Measurements from ENCODE around the gene ORM2.
A peak's percentile ranks its signal among the peaks of the same experiment; 100 is the strongest.
"Not testable (repeated sequence)": the region's sequence is repeated elsewhere in the genome, so short reads cannot be mapped to it uniquely, and the experiment has no call there.

ORM2 gene

DNA sequence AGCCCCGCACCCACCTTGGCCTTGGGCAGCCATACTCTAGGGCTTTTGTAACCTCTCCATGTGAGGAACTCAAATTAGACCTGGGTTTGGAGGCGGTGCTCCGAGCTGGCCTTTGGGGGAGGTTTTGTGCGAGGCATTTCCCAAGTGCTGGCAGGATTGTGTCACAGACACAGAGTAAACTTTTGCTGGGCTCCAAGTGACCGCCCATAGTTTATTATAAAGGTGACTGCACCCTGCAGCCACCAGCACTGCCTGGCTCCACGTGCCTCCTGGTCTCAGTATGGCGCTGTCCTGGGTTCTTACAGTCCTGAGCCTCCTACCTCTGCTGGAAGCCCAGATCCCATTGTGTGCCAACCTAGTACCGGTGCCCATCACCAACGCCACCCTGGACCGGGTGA is at the start of gene ORM2:
ORM2 (plus strand) TSS at position 245 of the 398 bp plus-strand sequence; CDS start at position 281, 36 bp downstream.
- not testable (repeated sequence) for DNase-seq (ENCODE audit: low spot score)

DNA sequence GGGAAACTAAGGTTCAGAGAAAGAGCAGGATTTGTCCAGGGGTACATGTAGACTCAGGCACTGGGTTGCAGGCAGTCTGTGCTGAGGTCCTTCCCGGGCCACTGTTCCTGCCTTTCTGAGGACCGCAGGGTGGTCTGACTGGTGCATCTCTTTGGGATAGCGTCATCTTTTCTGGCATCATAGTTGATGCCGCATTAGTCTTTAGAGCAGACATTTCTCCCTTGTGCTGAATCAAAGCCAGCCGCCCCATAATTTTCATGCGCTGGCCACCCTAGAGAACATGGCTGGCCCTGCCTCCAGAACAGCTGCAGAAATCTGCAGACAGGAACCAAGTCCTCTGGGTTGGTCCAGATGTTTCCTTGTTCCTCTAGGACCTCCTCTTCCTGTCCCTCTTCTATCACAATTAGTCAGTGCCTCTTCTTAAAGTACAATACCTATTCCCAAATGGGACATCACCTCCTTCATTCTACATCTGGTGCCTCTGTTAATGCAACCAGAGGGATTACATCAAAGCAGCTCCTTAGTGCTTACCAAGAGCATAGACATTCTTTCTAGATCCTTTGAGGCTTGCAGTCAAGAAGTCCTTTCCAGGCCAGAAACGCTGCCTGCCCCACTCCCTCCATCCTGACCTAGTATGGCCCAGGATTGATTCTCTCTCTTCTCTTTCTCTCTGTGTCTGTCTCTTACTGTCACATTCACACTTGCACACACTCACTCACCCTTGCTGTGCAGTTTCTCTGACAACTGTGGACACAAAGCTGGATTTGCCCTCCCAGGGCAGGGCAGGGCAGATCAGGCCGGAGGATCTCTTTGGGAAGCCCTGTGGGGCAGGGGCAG is 48.8 kb upstream of the ORM2 start:
- DNase-seq (ENCODE audit: low spot score), result peak; percentile 80

DNA sequence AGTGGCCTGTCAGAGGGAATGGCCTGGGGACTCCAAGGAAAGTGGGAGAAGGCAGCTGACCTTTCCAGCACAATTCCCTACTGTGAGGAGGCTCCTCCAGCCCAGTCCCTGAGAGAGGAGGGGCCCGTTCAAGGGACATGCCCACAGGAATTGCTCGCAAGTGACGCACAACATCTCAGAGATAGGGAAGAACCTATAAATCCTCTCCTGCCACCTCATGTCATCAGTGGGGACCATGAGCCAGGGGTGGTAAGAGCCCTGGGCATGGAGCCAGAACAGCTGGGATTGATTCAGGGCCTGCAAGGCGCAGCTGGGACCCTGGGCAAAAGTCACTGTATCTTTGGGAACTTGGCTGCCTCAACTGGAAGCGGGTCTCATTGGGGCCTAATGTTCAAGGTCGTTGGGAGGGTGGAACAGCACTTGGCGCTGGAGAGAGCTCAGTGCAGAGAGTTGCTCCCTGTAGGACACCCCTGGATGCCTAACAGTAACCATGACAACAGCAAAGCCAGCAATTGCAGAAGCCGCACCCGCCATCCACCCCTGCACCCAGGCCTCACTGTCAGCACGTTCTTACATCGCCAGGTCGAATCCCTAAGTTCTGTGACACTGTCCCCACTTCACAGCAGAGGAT is 48.1 kb upstream of the ORM2 start:
- peak; percentile 83 for DNase-seq (ENCODE audit: low spot score)

DNA sequence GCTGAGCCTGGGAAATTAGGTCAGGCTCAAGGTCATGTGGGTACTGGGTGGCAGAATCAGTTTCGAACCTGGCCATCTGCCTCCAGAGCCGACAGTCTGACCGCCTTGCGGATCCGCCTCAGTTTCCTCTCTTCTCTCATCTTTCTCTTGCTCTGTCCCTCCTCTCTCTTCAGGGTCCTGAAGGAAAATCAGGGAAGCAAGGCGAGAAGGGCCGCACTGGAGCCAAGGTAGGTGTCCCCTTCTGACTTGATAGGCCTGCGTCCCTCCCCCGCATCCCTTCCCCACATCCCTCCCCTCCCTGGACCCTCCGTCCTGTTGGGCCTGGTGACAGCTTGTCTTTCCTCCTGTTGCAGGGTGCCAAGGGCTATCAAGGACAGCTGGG is 47.6 kb upstream of the ORM2 start:
- DNase-seq (ENCODE audit: low spot score), result no peak

DNA sequence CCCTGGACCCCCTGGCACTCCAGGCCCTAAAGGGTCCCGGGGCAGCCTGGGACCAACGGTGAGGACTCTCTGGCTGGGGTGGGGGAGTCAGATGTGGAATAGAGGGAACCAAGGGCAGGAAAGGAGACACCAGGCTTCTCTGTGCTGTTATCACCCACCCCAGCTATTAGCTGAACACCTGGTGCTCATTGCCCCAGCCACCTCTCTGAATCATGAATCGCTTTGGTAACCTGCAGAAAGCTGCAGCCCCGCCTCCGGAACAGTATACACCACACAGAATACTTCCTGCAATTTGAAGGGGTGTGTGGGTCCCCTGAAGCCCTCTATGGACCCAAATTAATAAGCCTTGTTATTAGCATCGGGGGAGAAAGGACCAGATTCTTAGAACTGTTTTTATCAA is 47.2 kb upstream of the ORM2 start:
- no peak for DNase-seq (ENCODE audit: low spot score)

DNA sequence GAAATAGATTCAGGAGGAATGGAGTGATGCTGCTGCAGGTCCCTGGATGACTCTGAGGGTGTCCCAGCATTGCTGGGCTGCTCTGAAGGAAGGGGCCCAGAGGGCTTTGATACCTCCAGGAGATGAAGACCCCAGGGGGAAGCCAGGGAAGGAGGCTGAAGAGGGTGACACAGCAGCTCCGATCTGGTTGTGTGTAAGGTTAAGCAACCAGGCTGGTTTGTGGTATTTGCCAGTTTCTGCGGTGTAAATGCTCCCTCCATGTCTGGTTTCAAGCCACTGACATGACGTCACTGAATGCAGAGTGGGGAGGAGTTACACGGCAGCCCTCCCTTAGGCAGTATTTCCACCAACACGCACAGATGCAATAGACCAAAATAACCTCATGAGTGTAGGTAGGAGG is 46.7 kb upstream of the ORM2 start:
- peak; percentile 68 for DNase-seq (ENCODE audit: low spot score)

DNA sequence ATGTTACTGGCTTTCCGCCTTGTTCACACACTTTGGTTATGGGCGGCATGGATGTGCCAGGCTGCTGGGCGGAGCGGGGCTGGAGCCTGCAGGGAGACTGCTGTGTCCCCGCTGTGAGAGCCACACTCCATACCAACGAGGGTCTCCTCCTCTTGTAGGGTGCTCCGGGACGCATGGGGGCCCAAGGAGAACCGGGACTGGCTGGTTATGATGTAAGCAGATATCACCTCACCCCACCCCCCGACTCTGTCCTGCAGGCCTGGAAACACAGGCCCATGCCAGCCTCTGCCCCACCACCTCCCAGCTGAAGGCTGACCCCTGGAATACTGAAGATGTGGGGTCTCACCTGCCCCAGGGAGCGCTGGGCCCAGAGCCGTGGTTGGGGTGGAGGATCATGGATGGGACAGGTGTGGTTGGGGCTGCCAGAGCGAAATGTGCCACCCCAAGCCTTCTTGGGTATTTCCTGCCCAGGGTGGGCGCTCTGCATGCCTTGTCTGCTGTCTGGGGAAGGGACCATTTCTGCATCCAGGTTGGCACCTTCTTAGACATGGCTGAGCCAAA is 46.0 kb upstream of the ORM2 start:
- peak; percentile 59 for DNase-seq (ENCODE audit: low spot score)

DNA sequence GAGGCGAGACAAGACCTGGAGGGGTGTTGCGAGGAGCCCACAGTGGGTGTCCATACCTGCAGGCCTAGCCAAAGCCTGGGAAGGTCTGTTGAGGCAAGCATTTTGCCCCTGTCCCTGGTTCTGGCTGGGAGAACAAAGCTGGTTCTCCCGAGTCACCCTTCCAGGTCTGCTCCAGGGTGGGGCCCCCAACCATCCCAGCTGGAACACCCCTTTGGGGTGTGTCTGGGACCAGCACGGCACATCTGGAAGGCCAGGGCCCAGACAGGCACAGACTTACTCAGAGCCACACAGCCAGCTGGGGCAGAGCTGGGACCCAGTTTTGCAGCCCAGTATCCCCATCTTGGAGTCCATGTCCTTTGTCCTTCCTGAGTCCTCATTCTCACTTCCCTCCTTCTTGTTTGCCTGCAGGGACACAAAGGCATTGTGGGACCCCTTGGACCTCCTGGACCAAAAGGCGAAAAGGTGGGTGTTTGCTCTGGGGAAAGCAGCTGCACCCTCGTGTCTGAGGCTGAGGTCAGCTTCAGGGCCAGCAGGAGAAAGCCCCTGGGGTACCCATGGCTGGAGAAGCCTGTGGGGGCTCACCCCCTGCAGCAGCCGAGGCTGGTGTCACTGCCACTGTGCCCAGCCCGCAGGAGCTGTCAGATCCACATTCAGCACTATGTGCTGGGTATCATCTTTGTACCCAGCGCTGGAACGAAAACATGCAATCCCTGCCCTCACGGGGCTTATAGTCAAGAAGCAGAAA is 45.2 kb upstream of the ORM2 start:
- DNase-seq (ENCODE audit: low spot score), result peak; percentile 40

DNA sequence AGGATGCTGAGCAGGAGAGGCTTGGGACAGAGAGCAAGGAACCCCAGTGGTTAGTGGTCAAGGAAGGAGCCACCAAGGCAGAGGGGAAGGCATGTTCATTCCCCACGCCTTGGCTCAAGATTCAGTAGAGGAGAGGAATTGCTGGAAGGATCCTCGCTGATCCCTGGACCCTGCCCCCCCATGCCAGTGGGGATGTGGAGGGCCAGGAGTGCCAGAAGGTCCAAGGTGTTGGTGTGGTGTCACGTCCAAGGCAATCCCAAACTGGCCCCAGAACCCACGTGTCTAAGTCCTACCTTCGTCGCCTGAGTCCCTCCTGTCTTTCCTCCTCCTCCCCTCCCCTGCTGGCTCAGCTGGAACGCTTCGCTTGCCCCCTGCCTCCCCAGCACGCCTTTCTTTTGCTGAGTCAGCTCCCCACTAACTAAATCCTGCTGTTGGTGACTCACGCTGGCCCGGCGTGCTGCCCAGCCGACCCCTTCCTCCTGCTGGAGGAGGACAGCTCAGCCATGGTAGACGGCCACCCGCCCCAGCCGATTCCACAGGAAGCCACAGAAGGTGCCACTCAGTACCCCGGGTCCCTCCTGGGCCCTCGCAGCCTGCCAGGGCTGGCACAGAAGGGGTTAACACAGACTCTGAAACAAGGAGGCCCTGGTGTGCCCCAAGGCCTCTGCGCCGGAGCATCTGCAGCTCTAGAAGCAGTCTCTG is 44.4 kb upstream of the ORM2 start:
- peak; percentile 79 for DNase-seq (ENCODE audit: low spot score)

DNA sequence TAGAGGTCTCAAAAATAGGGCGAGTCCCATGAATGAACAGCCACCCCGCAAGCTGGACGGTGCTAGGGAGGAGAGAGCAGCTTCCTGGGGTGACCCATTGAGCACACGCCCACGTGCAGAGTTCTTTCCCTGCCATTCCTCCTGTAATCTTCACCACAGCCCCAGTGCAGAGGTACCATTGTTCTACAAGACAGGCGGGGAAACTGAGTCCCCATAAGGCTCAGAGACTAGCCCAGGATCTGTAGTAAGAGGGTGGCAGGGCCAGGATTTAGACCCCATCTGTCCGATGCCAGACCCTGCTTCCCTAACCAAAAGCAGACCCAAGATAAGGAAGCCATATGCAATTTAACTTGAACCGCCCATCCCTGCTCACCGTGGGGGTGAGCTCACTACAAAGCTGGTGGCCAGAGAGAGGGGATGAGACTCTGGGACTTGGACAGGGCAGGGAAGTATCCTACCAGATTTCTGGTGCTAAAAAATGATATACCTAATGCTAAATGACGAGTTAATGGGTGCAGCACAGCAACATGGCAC is 43.5 kb upstream of the ORM2 start:
- no peak for DNase-seq (ENCODE audit: low spot score)

DNA sequence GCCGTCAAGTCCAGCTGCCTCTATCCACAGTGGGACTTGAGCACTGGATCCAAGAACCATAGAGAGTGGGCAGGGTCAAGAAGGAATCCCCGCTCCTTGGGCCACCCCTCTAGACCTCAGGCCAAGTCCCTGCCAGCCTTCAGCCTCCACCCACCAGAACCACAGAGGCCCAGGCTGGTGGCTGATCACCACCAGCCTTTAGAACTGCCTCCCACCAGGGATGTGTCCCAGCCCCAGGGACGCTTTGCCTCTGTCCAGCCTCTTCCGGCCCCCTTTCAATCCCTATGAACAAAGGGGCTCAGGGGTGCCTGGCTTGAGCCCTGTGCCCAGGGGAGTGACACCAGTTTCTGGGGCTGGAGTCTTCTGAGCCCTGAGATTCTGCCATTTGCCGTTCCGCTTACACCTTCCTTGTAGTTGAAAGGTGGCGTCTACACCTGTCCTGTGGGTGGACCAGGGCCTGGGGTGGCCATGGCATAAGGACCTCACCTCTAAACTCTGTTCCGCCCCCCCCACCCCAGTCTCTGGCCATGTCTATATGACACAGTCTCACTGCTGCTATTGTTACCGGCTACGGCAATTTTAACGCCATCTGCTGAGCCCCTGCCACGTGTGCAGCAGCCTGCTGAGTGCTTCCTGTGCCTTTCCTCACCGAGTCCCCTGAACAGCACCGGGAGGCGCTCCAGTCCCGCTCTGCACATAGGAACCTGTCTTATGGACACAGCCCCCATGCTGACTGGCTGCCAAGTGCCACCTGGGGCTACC is 42.5 kb upstream of the ORM2 start:
- no peak for DNase-seq (ENCODE audit: low spot score)

DNA sequence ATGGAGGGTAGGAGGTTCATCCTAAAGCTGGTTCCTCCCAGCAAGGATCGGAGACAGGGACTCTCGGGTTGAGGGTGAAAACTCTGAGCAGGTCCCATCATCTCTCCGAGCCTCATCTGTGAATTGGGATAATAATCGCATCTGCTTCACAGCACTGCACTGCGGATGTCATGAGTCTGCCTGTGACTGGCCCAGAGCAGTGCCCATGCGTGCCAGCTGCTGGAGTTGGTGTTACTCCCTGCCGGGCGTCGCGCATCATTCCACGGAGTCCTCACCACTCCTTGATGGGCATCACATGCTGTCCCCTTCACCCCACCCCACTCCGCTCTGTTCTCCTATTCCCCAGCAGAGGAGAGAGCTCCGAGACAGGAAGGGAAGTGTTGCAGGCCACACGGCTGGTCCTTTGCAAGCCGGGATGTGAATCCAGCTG is 41.9 kb upstream of the ORM2 start:
- DNase-seq (ENCODE audit: low spot score), result peak; percentile 60

DNA sequence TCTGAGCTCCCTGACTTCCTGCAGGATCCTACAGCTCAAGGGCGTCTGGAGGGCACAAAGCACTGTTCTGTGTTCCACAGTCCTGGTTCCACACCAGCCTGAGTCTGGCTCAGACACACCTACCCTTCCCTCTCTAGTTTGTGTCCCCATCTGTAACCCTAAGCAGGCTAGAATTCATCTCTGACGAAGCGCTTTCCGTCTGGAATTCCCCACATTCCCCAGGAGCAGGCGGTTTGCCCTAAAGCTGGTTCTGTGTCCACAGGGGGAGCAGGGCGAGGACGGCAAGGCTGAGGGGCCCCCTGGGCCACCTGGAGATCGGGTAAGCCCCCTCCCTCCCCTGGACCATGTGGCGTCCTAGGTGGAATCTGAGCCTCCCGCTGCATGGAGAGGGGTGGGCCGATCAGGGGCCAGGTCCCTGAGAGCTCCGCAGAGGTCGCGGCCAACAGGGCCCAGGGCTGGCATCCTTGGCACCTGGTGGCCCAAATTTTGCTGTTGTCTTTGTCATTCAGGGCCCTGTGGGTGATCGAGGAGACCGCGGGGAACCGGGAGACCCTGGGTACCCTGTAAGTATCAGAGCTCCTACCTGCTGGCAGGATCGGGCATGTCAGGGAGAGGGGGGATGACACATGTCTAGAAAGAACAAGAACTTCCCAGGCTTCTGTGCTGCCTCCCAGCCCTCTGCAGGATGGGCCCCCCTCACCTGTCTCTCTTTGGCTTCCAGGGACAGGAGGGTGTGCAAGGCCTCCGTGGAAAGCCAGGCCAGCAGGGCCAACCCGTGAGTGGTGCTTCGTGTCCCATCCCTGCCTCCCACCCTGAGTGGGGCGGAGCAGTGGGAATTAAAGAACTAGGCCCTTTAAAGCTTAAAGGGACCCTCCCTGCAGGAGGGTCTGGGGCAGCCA is 41.2 kb upstream of the ORM2 start:
- DNase-seq (ENCODE audit: low spot score), result peak; percentile 65

DNA sequence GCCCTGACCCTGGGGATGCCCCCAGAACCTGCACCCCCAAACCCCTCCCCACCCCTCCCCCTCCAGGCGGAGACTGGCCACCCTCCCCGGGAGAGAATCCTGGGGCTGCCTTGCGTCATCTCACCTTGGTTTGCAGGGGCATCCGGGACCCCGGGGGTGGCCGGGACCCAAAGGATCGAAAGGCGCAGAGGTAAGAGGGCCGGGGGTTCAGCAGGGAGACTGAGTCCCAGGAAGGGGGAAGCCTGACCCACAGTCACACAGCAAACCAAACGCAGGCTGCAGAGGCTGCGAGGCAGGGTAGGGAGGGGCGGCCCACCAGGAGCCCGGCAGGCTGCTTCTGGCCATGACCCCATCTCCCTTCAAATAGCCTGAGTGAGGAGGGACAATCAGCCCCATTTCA is 40.6 kb upstream of the ORM2 start:
- DNase-seq (ENCODE audit: low spot score), result peak; percentile 54

DNA sequence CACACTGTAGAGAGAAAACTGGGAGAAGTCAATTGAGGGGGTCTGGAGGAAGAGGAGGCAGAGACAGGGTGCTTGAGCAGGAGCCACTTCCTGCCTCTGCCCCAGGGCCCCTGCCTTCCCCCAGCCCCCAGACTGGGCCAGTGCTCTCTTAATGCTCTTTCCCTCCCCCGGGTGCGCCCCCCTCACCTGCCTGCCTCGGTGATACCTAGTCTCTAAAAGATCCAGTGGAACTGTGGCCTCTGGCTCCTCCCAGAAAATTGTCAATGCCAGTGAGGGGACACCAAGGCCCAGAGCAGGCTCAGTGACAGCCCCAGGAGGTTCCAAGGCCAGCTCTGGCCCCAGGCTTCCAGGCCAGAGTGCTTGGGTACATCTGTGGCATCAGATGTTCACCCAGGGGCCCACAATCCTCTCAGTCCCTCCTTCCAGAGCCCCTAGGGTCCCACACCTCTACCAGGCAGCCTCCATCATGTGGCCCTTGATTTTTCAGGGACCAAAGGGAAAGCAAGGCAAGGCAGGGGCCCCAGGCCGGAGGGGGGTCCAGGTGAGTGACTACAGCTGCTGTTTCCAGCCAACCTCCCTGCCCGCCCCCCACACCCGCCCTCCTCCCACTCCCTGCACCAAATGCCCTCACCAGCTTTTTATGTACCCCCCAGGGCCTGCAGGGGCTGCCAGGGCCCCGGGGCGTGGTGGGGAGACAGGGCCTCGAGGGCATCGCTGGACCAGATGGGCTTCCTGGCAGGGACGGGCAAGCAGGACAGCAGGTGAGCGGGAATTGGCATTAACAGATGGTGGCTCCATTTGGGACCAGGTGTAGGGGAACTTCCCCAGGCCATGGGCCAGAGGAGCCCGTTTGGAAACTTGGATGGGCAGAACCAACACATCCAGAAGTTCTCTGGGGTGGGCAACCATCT is 39.8 kb upstream of the ORM2 start:
- peak; percentile 62 for DNase-seq (ENCODE audit: low spot score)

DNA sequence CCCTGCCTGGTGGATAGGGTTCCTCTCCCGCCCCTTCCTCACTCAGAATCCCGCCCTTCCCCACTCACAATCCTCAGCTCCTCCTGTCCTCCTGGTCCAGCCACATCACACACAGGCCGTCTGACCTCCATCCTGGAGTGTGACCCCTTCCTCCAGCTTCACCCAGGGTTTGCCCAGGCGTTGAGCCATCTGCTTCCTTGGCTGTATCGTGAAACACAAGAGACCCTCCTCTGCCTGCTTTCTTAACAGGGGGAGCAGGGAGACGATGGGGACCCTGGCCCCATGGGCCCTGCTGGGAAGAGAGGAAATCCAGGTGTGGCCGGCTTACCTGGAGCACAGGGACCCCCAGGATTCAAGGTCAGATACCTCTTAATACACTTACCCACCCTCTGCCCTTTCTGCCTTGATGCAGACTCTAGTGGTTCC is 39.1 kb upstream of the ORM2 start:
- peak; percentile 51 for DNase-seq (ENCODE audit: low spot score)

DNA sequence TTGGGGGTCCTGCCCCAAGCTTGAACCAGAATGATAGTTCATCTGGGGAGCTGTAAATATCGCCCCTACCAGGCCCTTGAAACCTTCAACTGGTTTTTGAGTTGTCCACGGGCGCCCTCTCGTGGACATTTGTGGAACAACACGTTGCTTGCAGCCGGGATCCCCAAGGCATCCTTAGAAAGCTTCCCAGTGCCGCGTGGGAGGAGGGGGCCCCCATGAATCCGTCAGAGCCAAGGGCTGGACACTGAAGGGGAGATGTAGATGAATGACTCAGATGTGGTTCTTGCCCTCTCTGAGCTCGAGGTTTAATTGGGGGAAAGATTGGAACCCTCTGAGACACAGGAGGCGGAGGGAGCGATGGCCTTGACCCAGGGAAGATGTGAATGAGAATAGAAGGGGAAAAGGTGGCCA is 38.6 kb upstream of the ORM2 start:
- peak; percentile 85 for DNase-seq (ENCODE audit: low spot score)

DNA sequence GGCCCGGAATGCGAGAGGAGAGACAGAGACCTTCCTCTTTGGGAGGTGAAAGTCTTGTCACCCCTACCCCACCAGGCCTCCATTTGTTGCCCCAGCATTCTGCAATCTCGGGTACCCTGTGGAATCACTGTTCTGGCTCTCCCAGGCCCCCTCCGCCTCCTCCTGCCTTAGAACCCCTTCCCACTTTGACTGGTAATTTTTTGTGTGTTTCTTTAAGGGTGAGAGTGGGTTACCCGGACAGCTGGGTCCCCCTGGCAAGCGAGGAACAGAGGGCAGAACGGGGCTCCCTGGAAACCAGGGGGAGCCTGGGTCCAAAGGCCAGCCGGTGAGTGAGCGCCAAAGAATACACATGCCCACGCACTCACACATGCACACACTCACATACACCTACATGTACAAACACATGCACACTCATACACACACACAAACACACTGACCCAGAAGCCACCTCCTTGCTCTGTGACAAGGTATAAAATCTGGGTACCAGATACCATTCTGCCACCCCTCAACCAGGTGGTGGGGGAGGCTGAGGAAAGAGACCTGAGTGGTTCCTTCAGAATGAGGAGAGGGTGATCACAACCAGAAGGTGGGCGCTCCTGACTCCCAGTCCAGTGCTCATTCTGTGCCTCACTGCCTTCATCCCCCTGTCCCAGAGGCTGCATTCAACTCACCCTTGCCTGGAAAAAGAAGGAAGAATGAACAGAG is 37.6 kb upstream of the ORM2 start:
- no peak for DNase-seq (ENCODE audit: low spot score)

Measured in left forelimb (tissue), 1 donor.